ENCODE results near the gene FHIT.

FHIT gene

GRCh38 chr3:61094608-61095007, 156.6 kb downstream of the FHIT start:
- Histone ChIP-seq H3K27ac (no peak overlapping the region), H3K27me3 (no peaks in the 10 kb centered on the region), H3K36me3 (no peaks in the 10 kb centered on the region), H3K9me3 (no peaks in the 10 kb centered on the region), H3K4me3 (no peak overlapping the region), H3K4me1 (no peaks in the 10 kb centered on the region)
- intact Hi-C loops (cut with DNase I; ENCODE audit: low total_unique reads) = no loop called here
- DNase-seq = no peak
- TF ChIP-seq CTCF (IDR thresholded peaks at IDR 0.05) = no peak

GRCh38 chr3:61093364-61093763, 157.9 kb downstream of the FHIT start:
- no peak for TF ChIP-seq CTCF (IDR thresholded peaks at IDR 0.05)
- intact Hi-C loops (cut with DNase I; ENCODE audit: low total_unique reads) = no loop called here
- Histone ChIP-seq H3K4me1 (no peaks in the 10 kb centered on the region), H3K27me3 (no peaks in the 10 kb centered on the region), H3K27ac (no peak overlapping the region), H3K4me3 (no peak overlapping the region), H3K36me3 (no peaks in the 10 kb centered on the region), H3K9me3 (no peaks in the 10 kb centered on the region)
- no peak for DNase-seq

- no peaks in the 10 kb centered on the region for H3K27me3 ChIP-seq
- no peak for DNase-seq
- H3K4me3 ChIP-seq = no peak overlapping the region
These were observed 158.4 kb downstream of the FHIT start for GRCh38 chr3:61092870-61093269.

GRCh38 chr3:61090389-61091169, 160.7 kb downstream of the FHIT start:
- intact Hi-C loops (cut with DNase I; ENCODE audit: low total_unique reads) = no loop called here

More at GRCh38 chr3:61092870-61093269, 158.4 kb downstream of the FHIT start:
- no peaks in the 10 kb centered on the region for H3K36me3 ChIP-seq
- no peaks in the 10 kb centered on the region for H3K4me1 ChIP-seq
- no peak overlapping the region for H3K27ac ChIP-seq
- intact Hi-C loops (cut with DNase I; ENCODE audit: low total_unique reads) = no loop called here
- no peak for TF ChIP-seq CTCF (IDR thresholded peaks at IDR 0.05)
- no peaks in the 10 kb centered on the region for H3K9me3 ChIP-seq

GRCh38 chr3:61087465-61087864, 163.8 kb downstream of the FHIT start:
- Histone ChIP-seq H3K27me3 (no peaks in the 10 kb centered on the region), H3K27ac (no peak overlapping the region), H3K9me3 (no peaks in the 10 kb centered on the region), H3K4me1 (no peaks in the 10 kb centered on the region), H3K36me3 (no peaks in the 10 kb centered on the region), H3K4me3 (no peak overlapping the region)
- intact Hi-C loops (cut with DNase I; ENCODE audit: low total_unique reads) = no loop called here
- no peak for TF ChIP-seq CTCF (IDR thresholded peaks at IDR 0.05)
- DNase-seq = no peak

More at GRCh38 chr3:61090389-61091169, 160.7 kb downstream of the FHIT start:
- Histone ChIP-seq H3K4me3 (no peak overlapping the region), H3K4me1 (no peaks in the 10 kb centered on the region), H3K27ac (no peak overlapping the region), H3K27me3 (no peaks in the 10 kb centered on the region), H3K9me3 (no peaks in the 10 kb centered on the region), H3K36me3 (no peaks in the 10 kb centered on the region)
- TF ChIP-seq CTCF (IDR thresholded peaks at IDR 0.05) = no peak
- DNase-seq = no peak

All from tibial artery (tissue), 4 donors.